Chondrocyte (in vitro differentiated cells): ENCODE measurements around the gene CPSF7. TPM values are rescaled to one million over a fixed set of nuclear protein-coding genes. Genes with fewer than 3 reads are reported as not detected.
A peak's percentile ranks its signal among the peaks of the same experiment; 100 is the strongest.

Experiments used
- DNase-seq: peaks from one replicate; pipeline ENCODE4 v3.0.0; 2021; ENCODE audit warnings: mixed read lengths, low spot score
- H3K27ac Mint-ChIP-seq: one replicate; pipeline ENCODE4 v1.8.0; 2021; ENCODE audit warnings: mild to moderate bottlenecking, moderate library complexity, mixed read lengths; ENCODE audit not compliant: unreplicated experiment
- H3K27me3 Mint-ChIP-seq: 2 replicates; pipeline ENCODE4 v1.8.0; 2021; ENCODE audit warnings: low read depth, mixed read lengths
- H3K36me3 Mint-ChIP-seq: 2 replicates; pipeline ENCODE4 v1.8.0; 2021; ENCODE audit warnings: low read depth, mixed read lengths
- H3K4me1 Mint-ChIP-seq: 2 replicates; pipeline ENCODE4 v1.8.0; 2021; ENCODE audit warnings: low read depth, mild to moderate bottlenecking, mixed read lengths
- H3K4me3 Mint-ChIP-seq: one replicate; pipeline ENCODE4 v1.8.0; 2021; ENCODE audit warnings: mild to moderate bottlenecking, moderate library complexity, mixed read lengths; ENCODE audit not compliant: unreplicated experiment
- H3K9me3 Mint-ChIP-seq: 2 replicates; pipeline ENCODE4 v1.8.0; 2021; ENCODE audit warnings: low read depth, mixed read lengths
- total RNA-seq: library from RNA; stranded (reverse); gene quantifications from 3 replicates; pipeline ENCODE4 v1.2.1, GENCODE V29; 2021
- TF ChIP-seq, protein P1 (sequence below): fragments of 200-600 bp; sonication (generic); IDR thresholded peaks from 2 replicates; pipeline ENCODE4 v1.5.0; 2021; ENCODE audit warnings: antibody characterized with exemption, mild to moderate bottlenecking, moderate library complexity

CPSF7 gene
- total RNA-seq, 1 donor from 2014 or later, result 61.2 TPM

DNA sequence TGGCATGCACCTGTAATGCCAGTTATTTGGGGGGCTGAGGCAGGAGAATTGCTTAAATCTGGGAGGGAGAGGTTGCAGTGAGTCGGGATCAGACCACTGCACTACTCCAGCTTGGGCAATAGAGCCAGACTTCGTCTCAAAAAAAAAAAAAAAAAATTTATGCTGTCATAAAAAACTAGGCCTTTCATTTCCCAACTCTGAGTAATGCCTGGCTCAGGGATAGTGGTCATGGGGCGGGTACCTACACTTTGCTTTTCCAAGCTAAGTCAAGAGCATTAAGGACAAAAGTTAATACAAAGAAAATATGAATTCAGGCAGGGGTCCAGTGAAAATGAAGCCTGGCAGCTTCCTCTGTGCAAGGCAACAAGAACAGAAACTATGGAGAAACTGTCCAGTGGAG lies 16.3 kb downstream of the CPSF7 start:
- peaks cover 37% of the 10 kb centered on the region for H3K36me3 Mint-ChIP-seq
- TF ChIP-seq, protein P1, sequence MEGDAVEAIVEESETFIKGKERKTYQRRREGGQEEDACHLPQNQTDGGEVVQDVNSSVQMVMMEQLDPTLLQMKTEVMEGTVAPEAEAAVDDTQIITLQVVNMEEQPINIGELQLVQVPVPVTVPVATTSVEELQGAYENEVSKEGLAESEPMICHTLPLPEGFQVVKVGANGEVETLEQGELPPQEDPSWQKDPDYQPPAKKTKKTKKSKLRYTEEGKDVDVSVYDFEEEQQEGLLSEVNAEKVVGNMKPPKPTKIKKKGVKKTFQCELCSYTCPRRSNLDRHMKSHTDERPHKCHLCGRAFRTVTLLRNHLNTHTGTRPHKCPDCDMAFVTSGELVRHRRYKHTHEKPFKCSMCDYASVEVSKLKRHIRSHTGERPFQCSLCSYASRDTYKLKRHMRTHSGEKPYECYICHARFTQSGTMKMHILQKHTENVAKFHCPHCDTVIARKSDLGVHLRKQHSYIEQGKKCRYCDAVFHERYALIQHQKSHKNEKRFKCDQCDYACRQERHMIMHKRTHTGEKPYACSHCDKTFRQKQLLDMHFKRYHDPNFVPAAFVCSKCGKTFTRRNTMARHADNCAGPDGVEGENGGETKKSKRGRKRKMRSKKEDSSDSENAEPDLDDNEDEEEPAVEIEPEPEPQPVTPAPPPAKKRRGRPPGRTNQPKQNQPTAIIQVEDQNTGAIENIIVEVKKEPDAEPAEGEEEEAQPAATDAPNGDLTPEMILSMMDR, result no peak
- DNase-seq, result no peak
- H3K27ac Mint-ChIP-seq, result peak overlapping the region; percentile 97
- no peaks in the 10 kb centered on the region for H3K9me3 Mint-ChIP-seq
- H3K4me1 Mint-ChIP-seq, result peaks cover 17% of the 10 kb centered on the region
- no peaks in the 10 kb centered on the region for H3K27me3 Mint-ChIP-seq
- H3K4me3 Mint-ChIP-seq, result no peak overlapping the region

DNA sequence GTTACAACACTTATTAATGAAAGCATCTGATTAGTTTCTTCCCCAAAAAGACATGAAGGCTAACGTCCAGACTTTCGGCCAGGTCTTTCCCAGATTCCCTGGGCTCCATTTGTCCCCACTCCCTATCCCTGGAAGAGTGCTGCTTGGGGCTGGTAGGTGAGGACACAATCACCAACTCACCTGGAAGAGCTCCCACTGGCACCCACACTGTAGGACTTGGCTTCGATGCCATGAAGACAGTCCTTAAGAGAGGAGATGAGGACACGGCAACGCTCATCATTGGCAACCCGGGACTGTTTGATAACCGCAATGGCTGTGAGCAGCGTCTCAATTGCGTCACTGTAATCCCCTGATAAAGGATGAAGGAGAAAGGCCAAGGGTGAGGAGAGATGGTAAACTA lies 18.2 kb downstream of the CPSF7 start:
- Mint-ChIP-seq H3K27ac (peak overlapping the region; percentile 70), H3K36me3 (peaks cover 44% of the 10 kb centered on the region), H3K9me3 (no peaks in the 10 kb centered on the region)

GRCh38 chr11:61406991-61407728 lies 22.6 kb downstream of the CPSF7 start:
- H3K9me3 Mint-ChIP-seq, result no peaks in the 10 kb centered on the region
- DNase-seq, result no peak
- peaks cover 34% of the 10 kb centered on the region for H3K36me3 Mint-ChIP-seq
- no peaks in the 10 kb centered on the region for H3K27me3 Mint-ChIP-seq
- TF ChIP-seq, protein P1, result no peak
- no peak overlapping the region for H3K4me3 Mint-ChIP-seq
- peaks cover 38% of the 10 kb centered on the region for H3K4me1 Mint-ChIP-seq
- H3K27ac Mint-ChIP-seq, result peak overlapping the region; percentile 65

More for the DNA sequence above, 18.2 kb downstream of the CPSF7 start:
- no peaks in the 10 kb centered on the region for H3K27me3 Mint-ChIP-seq
- peaks cover 20% of the 10 kb centered on the region for H3K4me1 Mint-ChIP-seq
- H3K4me3 Mint-ChIP-seq, result no peak overlapping the region
- TF ChIP-seq, protein P1, result no peak
- no peak for DNase-seq

DNA sequence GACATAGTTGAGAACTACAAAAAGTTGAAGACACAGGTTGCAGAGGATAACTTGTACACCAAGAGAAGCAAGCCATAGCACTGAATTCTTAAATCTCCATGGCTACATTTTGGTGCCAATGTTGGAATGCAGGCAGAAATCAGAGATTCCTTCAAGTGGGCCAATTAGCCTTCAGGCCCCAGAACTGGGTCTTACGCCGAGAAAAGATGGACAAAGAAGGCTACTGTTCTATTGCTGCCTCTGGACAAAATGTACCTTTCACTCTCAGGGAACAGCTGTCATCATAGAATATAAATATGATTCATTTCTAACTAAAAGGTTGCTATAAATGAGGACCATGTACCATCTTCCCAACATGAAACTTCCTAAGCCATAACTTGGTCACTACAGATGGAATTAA lies 23.7 kb downstream of the CPSF7 start:
- H3K4me3 Mint-ChIP-seq, result no peak overlapping the region
- peak overlapping the region; percentile 67 for H3K27ac Mint-ChIP-seq
- H3K27me3 Mint-ChIP-seq, result no peaks in the 10 kb centered on the region
- H3K4me1 Mint-ChIP-seq, result peaks cover 38% of the 10 kb centered on the region
- no peaks in the 10 kb centered on the region for H3K9me3 Mint-ChIP-seq
- TF ChIP-seq, protein P1, result no peak
- no peak for DNase-seq
- H3K36me3 Mint-ChIP-seq, result peaks cover 25% of the 10 kb centered on the region

- Mint-ChIP-seq H3K27me3 (no peaks in the 10 kb centered on the region), H3K36me3 (peaks cover 22% of the 10 kb centered on the region), H3K4me1 (peaks cover 38% of the 10 kb centered on the region), H3K4me3 (peak overlapping the region; percentile 26), H3K9me3 (no peaks in the 10 kb centered on the region), H3K27ac (peak overlapping the region; percentile 92)
- DNase-seq, result no peak
- TF ChIP-seq, protein P1, result no peak
Measured at GRCh38 chr11:61404641-61405040, 25.1 kb downstream of the CPSF7 start.
